RWPE2 (cell line): ENCODE results near the gene DVL1.

Experiments
- ATAC-seq: fragments of 200-7000 bp; cut with Tn5 transposase; 3 replicates; pipeline ENCODE4 v1.9.1; 2021; ENCODE audit warnings: low read depth
- DNase-seq: peaks from one replicate; pipeline ENCODE4 v3.0.0-alpha.2; 2020; ENCODE audit warnings: low spot score
- H3K27ac ChIP-seq: fragments of 450-650 bp; 2 replicates; pipeline ENCODE4 v1.5.1; 2017; ENCODE audit warnings: mild to moderate bottlenecking; ENCODE audit not compliant: poor library complexity, severe bottlenecking
- H3K27me3 ChIP-seq: fragments of 250-450 bp; sonication (Bioruptor Pico); 2 replicates; pipeline ENCODE4 v1.5.1; 2021; ENCODE audit warnings: mild to moderate bottlenecking, moderate library complexity; ENCODE audit not compliant: insufficient read depth, poor library complexity, severe bottlenecking
- H3K36me3 ChIP-seq: fragments of 250-450 bp; sonication (Bioruptor Pico); 2 replicates; pipeline ENCODE4 v1.5.1; 2020; ENCODE audit warnings: low read depth, mild to moderate bottlenecking, moderate library complexity
- H3K4me1 ChIP-seq: fragments of 250-450 bp; sonication (Bioruptor Pico); 2 replicates; pipeline ENCODE4 v1.5.1; 2021; ENCODE audit warnings: mild to moderate bottlenecking, moderate library complexity; ENCODE audit not compliant: insufficient read depth, poor library complexity, severe bottlenecking
- H3K4me3 ChIP-seq: fragments of 250-450 bp; sonication (Bioruptor Pico); 2 replicates; pipeline ENCODE4 v1.5.1; 2021; ENCODE audit warnings: mild to moderate bottlenecking, moderate library complexity; ENCODE audit not compliant: severe bottlenecking
- H3K9me3 ChIP-seq: fragments of 250-450 bp; sonication (Bioruptor Pico); 2 replicates; pipeline ENCODE4 v1.5.1; 2021; ENCODE audit warnings: mild to moderate bottlenecking, moderate library complexity; ENCODE audit not compliant: severe bottlenecking
- TF ChIP-seq, protein P1 (sequence below): fragments of 450-650 bp; IDR thresholded peaks from one replicate; pipeline ENCODE4 v1.5.1; 2017; ENCODE audit warnings: mild to moderate bottlenecking, moderate library complexity; ENCODE audit not compliant: poor library complexity, severe bottlenecking

Gene DVL1

DNA sequence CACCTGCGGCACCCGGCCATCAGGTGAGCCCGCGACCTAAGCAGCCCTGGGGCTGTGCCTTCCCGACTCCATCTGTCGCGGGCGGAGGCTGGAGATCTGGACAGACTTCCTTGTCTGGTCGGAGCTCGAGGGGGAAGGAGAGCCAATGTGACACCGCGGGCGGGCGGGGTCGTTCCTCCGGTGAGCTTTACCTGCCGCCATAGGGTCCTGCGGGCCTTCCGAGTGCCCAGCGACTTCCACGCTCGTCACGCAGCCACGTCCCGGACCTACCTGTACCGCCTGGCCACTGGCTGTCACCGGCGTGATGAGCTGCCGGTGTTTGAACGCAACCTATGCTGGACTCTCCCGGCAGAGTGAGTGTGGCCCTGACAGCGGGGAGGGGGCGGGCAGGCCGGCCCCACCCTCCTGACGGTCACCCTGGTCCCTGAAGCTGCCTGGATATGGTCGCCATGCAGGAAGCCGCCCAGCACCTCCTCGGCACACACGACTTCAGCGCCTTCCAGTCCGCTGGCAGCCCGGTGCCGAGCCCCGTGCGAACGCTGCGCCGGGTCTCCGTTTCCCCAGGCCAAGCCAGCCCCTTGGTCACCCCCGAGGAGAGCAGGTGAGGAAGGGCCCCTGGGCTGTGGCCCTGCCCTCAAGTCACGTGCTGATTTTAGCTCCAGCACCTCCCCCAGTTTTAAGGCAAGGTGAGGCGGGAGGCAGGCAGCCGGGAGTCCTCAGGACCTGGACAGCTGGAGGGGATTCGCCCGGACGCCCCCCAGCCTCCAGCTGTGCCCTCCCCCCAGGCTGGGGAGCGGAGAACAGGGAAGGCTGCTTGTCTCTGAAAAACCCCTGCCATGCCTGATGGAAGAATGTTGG is 39.7 kb downstream of the DVL1 start:
- peak overlapping the region; percentile 86 for H3K4me3 ChIP-seq

DNA sequence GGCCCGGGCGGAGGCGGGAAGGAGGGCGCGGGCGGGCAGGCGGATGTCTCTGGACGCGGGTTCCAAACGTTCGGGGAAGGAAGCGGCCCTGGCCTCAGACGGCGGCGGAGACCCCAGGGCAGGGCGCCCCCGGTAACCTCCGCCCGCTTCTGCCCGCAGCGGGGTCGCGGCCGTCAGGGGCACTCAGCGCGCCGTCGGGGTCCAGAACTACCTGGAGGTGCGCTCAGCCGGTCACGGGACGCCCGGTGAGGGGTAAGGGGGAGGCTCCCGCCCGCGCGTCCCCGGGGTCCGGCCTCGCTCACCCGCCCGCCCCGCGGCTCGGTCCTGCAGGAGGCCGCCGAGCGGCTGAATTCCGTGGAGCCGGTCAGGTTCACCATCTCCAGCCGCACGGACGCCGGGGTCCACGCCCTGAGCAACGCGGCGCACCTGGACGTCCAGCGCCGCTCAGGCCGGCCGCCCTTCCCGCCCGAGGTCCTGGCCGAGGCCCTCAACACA is 40.4 kb downstream of the DVL1 start:
- H3K27me3 ChIP-seq: no peaks in the 10 kb centered on the region
- 0 out of 3 replicates have a peak, but pooled peaks have one; percentile 0 for ATAC-seq
- peaks cover 23% of the 10 kb centered on the region for H3K4me1 ChIP-seq
- TF ChIP-seq, protein P1, sequence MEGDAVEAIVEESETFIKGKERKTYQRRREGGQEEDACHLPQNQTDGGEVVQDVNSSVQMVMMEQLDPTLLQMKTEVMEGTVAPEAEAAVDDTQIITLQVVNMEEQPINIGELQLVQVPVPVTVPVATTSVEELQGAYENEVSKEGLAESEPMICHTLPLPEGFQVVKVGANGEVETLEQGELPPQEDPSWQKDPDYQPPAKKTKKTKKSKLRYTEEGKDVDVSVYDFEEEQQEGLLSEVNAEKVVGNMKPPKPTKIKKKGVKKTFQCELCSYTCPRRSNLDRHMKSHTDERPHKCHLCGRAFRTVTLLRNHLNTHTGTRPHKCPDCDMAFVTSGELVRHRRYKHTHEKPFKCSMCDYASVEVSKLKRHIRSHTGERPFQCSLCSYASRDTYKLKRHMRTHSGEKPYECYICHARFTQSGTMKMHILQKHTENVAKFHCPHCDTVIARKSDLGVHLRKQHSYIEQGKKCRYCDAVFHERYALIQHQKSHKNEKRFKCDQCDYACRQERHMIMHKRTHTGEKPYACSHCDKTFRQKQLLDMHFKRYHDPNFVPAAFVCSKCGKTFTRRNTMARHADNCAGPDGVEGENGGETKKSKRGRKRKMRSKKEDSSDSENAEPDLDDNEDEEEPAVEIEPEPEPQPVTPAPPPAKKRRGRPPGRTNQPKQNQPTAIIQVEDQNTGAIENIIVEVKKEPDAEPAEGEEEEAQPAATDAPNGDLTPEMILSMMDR: no peak
- no peaks in the 10 kb centered on the region for H3K9me3 ChIP-seq
- peak overlapping the region; percentile 89 for H3K27ac ChIP-seq
- H3K4me3 ChIP-seq: peak overlapping the region; percentile 86
- DNase-seq: no peak
- H3K36me3 ChIP-seq: peaks cover 40% of the 10 kb centered on the region

More for the DNA sequence above, 39.7 kb downstream of the DVL1 start:
- Histone ChIP-seq H3K27me3 (no peaks in the 10 kb centered on the region), H3K9me3 (no peaks in the 10 kb centered on the region), H3K4me1 (peaks cover 17% of the 10 kb centered on the region), H3K27ac (peak overlapping the region; percentile 89), H3K36me3 (peaks cover 45% of the 10 kb centered on the region)
- DNase-seq: no peak
- TF ChIP-seq, protein P1: no peak
- ATAC-seq: 0 out of 3 replicates have a peak, but pooled peaks have one; percentile 0

DNA sequence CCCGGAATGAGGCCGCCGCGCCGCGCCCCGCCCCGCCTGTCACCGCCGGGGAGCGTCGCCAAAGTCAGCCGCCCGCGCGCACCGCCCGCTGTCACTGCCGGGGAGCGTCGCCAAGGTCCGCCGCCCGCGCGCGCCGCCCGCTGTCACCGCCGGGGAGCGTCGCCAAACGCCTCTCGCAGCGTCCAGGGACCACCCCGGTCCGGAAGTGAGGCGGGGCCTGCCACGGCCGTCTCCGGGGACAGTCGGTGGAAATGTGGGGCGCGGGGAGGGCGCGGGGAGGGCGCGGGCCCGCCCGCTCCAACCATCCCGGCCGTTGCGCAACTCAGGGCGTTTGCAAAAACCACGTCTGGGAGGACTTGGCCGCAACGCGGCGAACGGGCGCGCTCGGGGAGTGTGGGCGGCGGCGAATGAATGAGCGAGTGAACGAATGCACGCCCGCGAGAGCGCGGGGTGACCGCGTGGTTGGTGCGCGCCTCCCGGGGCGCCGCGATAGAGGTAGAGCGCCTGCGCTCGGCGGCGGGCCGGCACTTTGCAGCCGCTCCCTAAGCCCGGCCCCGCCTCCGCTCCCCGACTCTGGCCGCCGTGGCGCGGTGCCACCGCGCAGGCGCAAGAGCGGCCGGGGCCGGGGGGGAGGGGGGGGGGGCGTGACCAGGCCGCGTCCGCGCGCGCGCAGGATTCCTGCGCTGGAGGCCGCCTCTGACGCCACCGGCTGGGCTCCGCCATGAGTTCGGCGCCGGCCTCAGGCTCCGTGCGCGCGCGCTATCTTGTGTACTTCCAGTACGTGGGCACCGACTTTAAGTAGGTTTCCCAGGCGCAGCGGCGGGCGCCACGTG is 41.1 kb downstream of the DVL1 start, which contains the start of the genes ACAP3 and PUSL1:
Gene ACAP3 (minus strand): TSS at position 8 of the 833 bp plus-strand sequence. CDS start 115 bp downstream, outside the sequence.
Gene PUSL1 (plus strand): TSS at position 675 of the 833 bp plus-strand sequence. CDS start 47 bp downstream, at position 722.
- Histone ChIP-seq H3K9me3 (no peaks in the 10 kb centered on the region), H3K27me3 (no peaks in the 10 kb centered on the region), H3K4me1 (peaks cover 29% of the 10 kb centered on the region), H3K4me3 (peak within 1 kb of the TSS; percentile 86), H3K27ac (peak within 1 kb of the TSS; percentile 89), H3K36me3 (peaks cover 33% of the 10 kb centered on the region)
- ATAC-seq: peak; percentile 32
- peak; percentile 93 for DNase-seq
- TF ChIP-seq, protein P1: peak; percentile 26

DNA sequence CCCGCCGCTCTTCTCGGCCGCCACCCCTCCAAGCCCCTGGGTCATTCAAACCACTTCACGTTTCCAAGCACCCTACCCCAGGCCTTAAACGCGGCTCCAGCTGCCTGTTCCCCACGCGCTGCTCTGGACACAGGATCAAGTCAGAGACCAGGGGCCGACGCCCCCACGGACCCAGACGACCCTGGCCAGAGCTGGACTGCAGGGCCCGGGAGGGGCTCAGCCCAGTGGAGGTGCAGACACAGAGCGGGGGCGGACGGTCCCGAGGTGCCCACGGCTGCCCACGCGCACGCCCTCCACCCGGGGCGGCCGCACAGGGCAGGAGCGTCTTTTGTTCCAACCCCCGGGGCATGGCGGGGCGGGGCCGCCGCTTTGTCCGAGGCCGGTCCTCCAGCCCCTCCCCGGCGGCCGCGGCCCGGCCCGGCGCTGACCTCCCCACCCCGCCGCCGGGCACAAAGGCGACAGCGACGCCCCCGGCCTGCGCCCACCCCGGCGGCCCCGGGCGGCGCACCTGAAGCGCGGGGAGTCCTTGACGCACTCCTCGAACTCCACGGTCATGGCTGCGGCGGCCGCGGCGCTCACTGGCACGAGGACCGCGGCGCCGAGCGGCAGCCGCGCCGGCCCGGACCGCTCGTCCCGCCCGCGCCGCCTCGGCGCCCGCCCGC is 41.8 kb downstream of the DVL1 start:
- no peaks in the 10 kb centered on the region for H3K9me3 ChIP-seq
- no peaks in the 10 kb centered on the region for H3K27me3 ChIP-seq
- peak overlapping the region; percentile 86 for H3K4me3 ChIP-seq
- H3K4me1 ChIP-seq: peaks cover 31% of the 10 kb centered on the region
- TF ChIP-seq, protein P1: no peak
- DNase-seq (no peak), ATAC-seq (no peak)
- H3K27ac ChIP-seq: peak overlapping the region; percentile 89
- H3K36me3 ChIP-seq: peaks cover 25% of the 10 kb centered on the region
